GM23338 (cell line): ENCODE results near the gene ZNF592. TPM values are rescaled to one million over a fixed set of nuclear protein-coding genes. Genes with fewer than 3 reads are reported as not detected.

Experiments used
- ATAC-seq: fragments of 200-7000 bp; cut with Tn5 transposase; 3 replicates; pipeline ENCODE4 v1.9.1; 2020
- DNase-seq: peaks from one replicate; pipeline ENCODE4 v3.0.0-alpha.2; 2015; ENCODE audit warnings: low spot score
- H2AFZ ChIP-seq: fragments of 200-600 bp; sonication (generic); 2 replicates; pipeline ENCODE4 v1.8.0; 2016; ENCODE audit warnings: antibody characterized with exemption, mild to moderate bottlenecking, moderate library complexity
- H3F3A ChIP-seq: fragments of 200-600 bp; sonication (generic); replicated peaks from 2 replicates; pipeline ENCODE4 v1.8.0; 2017; ENCODE audit warnings: antibody characterized with exemption, mixed run types, low read depth
- H3K27ac ChIP-seq: fragments of 200-600 bp; sonication (generic); 2 replicates; pipeline ENCODE4 v1.6.1; 2016; ENCODE audit warnings: low read depth
- H3K27me3 ChIP-seq: fragments of 200-600 bp; sonication (generic); 2 replicates; pipeline ENCODE4 v1.8.0; 2016; ENCODE audit warnings: mild to moderate bottlenecking, mixed run types, moderate library complexity; ENCODE audit not compliant: insufficient read depth
- H3K36me3 ChIP-seq: fragments of 200-600 bp; sonication (generic); 2 replicates; pipeline ENCODE4 v1.8.0; 2016; ENCODE audit warnings: mild to moderate bottlenecking; ENCODE audit not compliant: insufficient read depth
- H3K4me1 ChIP-seq: fragments of 200-600 bp; sonication (generic); 2 replicates; pipeline ENCODE4 v1.8.0; 2016; ENCODE audit warnings: mild to moderate bottlenecking, moderate library complexity; ENCODE audit not compliant: insufficient read depth
- H3K4me2 ChIP-seq: fragments of 200-600 bp; sonication (generic); 2 replicates; pipeline ENCODE4 v1.7.1; 2017; ENCODE audit warnings: mixed run types
- H3K4me3 ChIP-seq: fragments of 200-600 bp; sonication (generic); 2 replicates; pipeline ENCODE4 v1.6.1; 2016; ENCODE audit warnings: mixed run types
- H3K79me2 ChIP-seq: fragments of 200-600 bp; sonication (generic); replicated peaks from 2 replicates; pipeline ENCODE4 v1.8.0; 2017; ENCODE audit warnings: mild to moderate bottlenecking; ENCODE audit not compliant: insufficient read depth
- H3K9me2 ChIP-seq: fragments of 200-600 bp; sonication (generic); 2 replicates; pipeline ENCODE4 v1.8.0; 2017; ENCODE audit not compliant: insufficient read depth
- H4K20me1 ChIP-seq: fragments of 200-600 bp; sonication (generic); replicated peaks from 2 replicates; pipeline ENCODE4 v1.8.0; 2017; ENCODE audit warnings: mild to moderate bottlenecking; ENCODE audit not compliant: insufficient read depth
- H3K27ac Mint-ChIP-seq: 2 replicates; pipeline ENCODE4 v1.8.0; 2020; ENCODE audit warnings: inconsistent platforms, mild to moderate bottlenecking, moderate library complexity, mixed read lengths
- H3K27me3 Mint-ChIP-seq: 3 replicates; pipeline ENCODE4 v1.8.0; 2022; ENCODE audit warnings: low read depth, mild to moderate bottlenecking, moderate library complexity, mixed read lengths, inconsistent platforms; ENCODE audit not compliant: insufficient read depth, poor library complexity
- H3K36me3 Mint-ChIP-seq: 3 replicates; pipeline ENCODE4 v1.8.0; 2021; ENCODE audit warnings: low read depth, mild to moderate bottlenecking, inconsistent platforms, moderate library complexity, mixed read lengths
- H3K4me1 Mint-ChIP-seq: 3 replicates; pipeline ENCODE4 v1.8.0; 2020; ENCODE audit warnings: mild to moderate bottlenecking, inconsistent platforms, mixed read lengths
- H3K4me3 Mint-ChIP-seq: 3 replicates; pipeline ENCODE4 v1.8.0; 2021; ENCODE audit warnings: moderate library complexity, mild to moderate bottlenecking, inconsistent platforms, mixed read lengths
- H3K9me3 Mint-ChIP-seq: 3 replicates; pipeline ENCODE4 v1.8.0; 2020; ENCODE audit warnings: moderate library complexity, mild to moderate bottlenecking, inconsistent platforms, mixed read lengths
- CREB1 ChIP-seq: fragments of 250-450 bp; sonication (Bioruptor Pico); IDR thresholded peaks from 2 replicates; pipeline ENCODE4 v1.5.0; 2020; ENCODE audit warnings: low read depth, mild to moderate bottlenecking, moderate library complexity
- EZH2 ChIP-seq: fragments of 200-600 bp; sonication (generic); IDR thresholded peaks from one replicate; pipeline ENCODE4 v1.8.0; 2017; ENCODE audit warnings: antibody characterized with exemption, mild to moderate bottlenecking, low read depth; ENCODE audit not compliant: unreplicated experiment
- EZH2phosphoT487 ChIP-seq: fragments of 200-600 bp; sonication (generic); IDR thresholded peaks from one replicate; pipeline ENCODE4 v1.8.1; 2018; ENCODE audit warnings: antibody characterized with exemption; ENCODE audit not compliant: unreplicated experiment
- JUNB ChIP-seq: IDR thresholded peaks from one replicate; pipeline ENCODE4 v1.6.1; 2016; ENCODE audit warnings: antibody characterized with exemption; ENCODE audit not compliant: unreplicated experiment
- NANOG ChIP-seq: IDR thresholded peaks from 2 replicates; pipeline ENCODE4 v1.6.1; 2016; ENCODE audit warnings: antibody characterized with exemption, borderline replicate concordance
- POLR2AphosphoS5 ChIP-seq: IDR thresholded peaks from 2 replicates; pipeline ENCODE4 v1.6.1; 2016; ENCODE audit warnings: antibody characterized with exemption, low read depth
- STAT1 ChIP-seq: IDR thresholded peaks from one replicate; pipeline ENCODE4 v1.6.1; 2016; ENCODE audit warnings: antibody characterized with exemption; ENCODE audit not compliant: unreplicated experiment
- ZNF114 ChIP-seq: fragments of 250-450 bp; sonication (Bioruptor Pico); IDR thresholded peaks from 2 replicates; pipeline ENCODE4 v1.5.0; 2020; ENCODE audit warnings: mild to moderate bottlenecking, moderate library complexity
- ZNF331 ChIP-seq: fragments of 250-450 bp; sonication (Bioruptor Pico); IDR thresholded peaks from 2 replicates; pipeline ENCODE4 v1.5.0; 2020; ENCODE audit warnings: low read depth, mild to moderate bottlenecking, moderate library complexity
- polyA plus RNA-seq: library from polyadenylated mRNA; unstranded; fragments of >200 nt; fragmentation: Nextera tagmentation; extraction: Ambion mirVana; gene quantifications from 2 replicates; pipeline ENCODE4 v1.2.1, GENCODE V29; 2016
- total RNA-seq: library from RNA; depleted of rRNA; stranded (reverse); fragments of >200 nt; shearing (Covaris generic); gene quantifications from 2 replicates; pipeline ENCODE4 v1.2.3, GENCODE V29; 2014
- TF ChIP-seq, protein P1 (sequence below): IDR thresholded peaks from one replicate; pipeline ENCODE4 v1.6.1; 2018; ENCODE audit warnings: antibody characterized with exemption; ENCODE audit not compliant: unreplicated experiment
- TF ChIP-seq, protein P2 (sequence below): IDR thresholded peaks from 2 replicates; pipeline ENCODE4 v1.6.1; 2016; ENCODE audit warnings: antibody characterized with exemption
- TF ChIP-seq, protein P3 (sequence below), 2 experiments: fragments of 200-600 bp in 1 of 2; sonication (generic) in 1 of 2; conservative IDR thresholded peaks; 2 replicates each; pipeline versions ENCODE4 v1.5.1 to v1.6.1; 2016 to 2017; ENCODE audit warnings: antibody characterized with exemption in 2 of 2, low read depth in 2 of 2, mild to moderate bottlenecking in 2 of 2, moderate library complexity in 1 of 2

Gene ZNF592
- total and polyA plus RNA-seq, 2 experiments from 2014 or later, result 4.4 to 21.4 TPM

DNA sequence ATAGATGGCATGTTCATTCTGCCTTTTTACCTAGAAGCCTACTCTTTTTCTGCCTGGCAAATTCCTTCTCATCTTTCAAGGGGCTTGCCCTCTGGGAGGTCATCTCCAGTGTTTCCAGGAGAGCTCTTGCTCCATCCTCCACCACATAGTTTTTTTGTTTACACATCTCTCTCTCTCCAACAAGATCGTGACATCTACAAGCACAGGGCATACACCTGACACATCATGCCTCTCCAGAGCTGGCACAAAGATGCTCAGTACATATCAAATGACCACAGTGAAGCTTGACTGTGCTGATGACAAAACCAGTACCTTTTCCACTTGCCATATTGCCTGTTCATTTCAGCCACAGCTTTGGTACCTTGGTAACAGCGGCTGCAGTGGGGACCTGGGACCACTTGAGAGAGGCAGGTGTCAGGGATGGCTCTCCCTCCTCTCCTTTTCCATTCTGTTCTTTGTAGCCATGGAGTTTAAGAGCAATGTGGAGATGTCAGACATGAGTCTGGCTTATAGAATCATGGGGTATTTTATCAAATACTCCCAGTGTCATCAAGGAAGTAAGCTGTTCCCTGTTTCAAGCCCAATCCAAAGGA, 84.2 kb downstream of the ZNF592 start:
- Histone ChIP-seq H3K9me2 (no peaks in the 10 kb centered on the region), H3F3A (no peaks in the 10 kb centered on the region), H4K20me1 (no peaks in the 10 kb centered on the region), H3K4me2 (no peak overlapping the region), H3K27me3 (no peaks in the 10 kb centered on the region), H3K27ac (no peak overlapping the region), H3K79me2 (no peaks in the 10 kb centered on the region), H3K4me1 (no peaks in the 10 kb centered on the region), H3K36me3 (0 out of 2 replicates have a peak, but pooled peaks cover 6% of the 10 kb centered on the region), H3K4me3 (no peak overlapping the region), H2AFZ (no peak overlapping the region)
- Mint-ChIP-seq H3K4me1 (peaks cover 10% of the 10 kb centered on the region), H3K4me3 (no peak overlapping the region), H3K27ac (no peak overlapping the region), H3K36me3 (no peaks in the 10 kb centered on the region; the same call in 2 of the 3 replicates), H3K27me3 (peaks cover 2% of the 10 kb centered on the region), H3K9me3 (no peaks in the 10 kb centered on the region)
- DNase-seq (no peak), ATAC-seq (no peak)
- no peak for TF ChIP-seq ZNF331 (CRISPR knock-in tag)
- TF ChIP-seq CREB1 (CRISPR knock-in tag), result no peak
- no peak for TF ChIP-seq ZNF114
- no peak for TF ChIP-seq EZH2
- TF ChIP-seq POLR2AphosphoS5, result no peak
- TF ChIP-seq, protein P1, sequence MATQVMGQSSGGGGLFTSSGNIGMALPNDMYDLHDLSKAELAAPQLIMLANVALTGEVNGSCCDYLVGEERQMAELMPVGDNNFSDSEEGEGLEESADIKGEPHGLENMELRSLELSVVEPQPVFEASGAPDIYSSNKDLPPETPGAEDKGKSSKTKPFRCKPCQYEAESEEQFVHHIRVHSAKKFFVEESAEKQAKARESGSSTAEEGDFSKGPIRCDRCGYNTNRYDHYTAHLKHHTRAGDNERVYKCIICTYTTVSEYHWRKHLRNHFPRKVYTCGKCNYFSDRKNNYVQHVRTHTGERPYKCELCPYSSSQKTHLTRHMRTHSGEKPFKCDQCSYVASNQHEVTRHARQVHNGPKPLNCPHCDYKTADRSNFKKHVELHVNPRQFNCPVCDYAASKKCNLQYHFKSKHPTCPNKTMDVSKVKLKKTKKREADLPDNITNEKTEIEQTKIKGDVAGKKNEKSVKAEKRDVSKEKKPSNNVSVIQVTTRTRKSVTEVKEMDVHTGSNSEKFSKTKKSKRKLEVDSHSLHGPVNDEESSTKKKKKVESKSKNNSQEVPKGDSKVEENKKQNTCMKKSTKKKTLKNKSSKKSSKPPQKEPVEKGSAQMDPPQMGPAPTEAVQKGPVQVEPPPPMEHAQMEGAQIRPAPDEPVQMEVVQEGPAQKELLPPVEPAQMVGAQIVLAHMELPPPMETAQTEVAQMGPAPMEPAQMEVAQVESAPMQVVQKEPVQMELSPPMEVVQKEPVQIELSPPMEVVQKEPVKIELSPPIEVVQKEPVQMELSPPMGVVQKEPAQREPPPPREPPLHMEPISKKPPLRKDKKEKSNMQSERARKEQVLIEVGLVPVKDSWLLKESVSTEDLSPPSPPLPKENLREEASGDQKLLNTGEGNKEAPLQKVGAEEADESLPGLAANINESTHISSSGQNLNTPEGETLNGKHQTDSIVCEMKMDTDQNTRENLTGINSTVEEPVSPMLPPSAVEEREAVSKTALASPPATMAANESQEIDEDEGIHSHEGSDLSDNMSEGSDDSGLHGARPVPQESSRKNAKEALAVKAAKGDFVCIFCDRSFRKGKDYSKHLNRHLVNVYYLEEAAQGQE, result no peak
- TF ChIP-seq, protein P2, sequence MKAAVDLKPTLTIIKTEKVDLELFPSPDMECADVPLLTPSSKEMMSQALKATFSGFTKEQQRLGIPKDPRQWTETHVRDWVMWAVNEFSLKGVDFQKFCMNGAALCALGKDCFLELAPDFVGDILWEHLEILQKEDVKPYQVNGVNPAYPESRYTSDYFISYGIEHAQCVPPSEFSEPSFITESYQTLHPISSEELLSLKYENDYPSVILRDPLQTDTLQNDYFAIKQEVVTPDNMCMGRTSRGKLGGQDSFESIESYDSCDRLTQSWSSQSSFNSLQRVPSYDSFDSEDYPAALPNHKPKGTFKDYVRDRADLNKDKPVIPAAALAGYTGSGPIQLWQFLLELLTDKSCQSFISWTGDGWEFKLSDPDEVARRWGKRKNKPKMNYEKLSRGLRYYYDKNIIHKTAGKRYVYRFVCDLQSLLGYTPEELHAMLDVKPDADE, result no peak
- TF ChIP-seq STAT1, result no peak
- TF ChIP-seq JUNB, result no peak
- no peak for TF ChIP-seq EZH2phosphoT487
- TF ChIP-seq, protein P3, sequence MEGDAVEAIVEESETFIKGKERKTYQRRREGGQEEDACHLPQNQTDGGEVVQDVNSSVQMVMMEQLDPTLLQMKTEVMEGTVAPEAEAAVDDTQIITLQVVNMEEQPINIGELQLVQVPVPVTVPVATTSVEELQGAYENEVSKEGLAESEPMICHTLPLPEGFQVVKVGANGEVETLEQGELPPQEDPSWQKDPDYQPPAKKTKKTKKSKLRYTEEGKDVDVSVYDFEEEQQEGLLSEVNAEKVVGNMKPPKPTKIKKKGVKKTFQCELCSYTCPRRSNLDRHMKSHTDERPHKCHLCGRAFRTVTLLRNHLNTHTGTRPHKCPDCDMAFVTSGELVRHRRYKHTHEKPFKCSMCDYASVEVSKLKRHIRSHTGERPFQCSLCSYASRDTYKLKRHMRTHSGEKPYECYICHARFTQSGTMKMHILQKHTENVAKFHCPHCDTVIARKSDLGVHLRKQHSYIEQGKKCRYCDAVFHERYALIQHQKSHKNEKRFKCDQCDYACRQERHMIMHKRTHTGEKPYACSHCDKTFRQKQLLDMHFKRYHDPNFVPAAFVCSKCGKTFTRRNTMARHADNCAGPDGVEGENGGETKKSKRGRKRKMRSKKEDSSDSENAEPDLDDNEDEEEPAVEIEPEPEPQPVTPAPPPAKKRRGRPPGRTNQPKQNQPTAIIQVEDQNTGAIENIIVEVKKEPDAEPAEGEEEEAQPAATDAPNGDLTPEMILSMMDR (conservative IDR thresholded peaks at IDR 0.05; ENCODE audit: low read depth in 2 of 2), result no peak
- no peak for TF ChIP-seq NANOG
